K562 (cell line): ENCODE data around the gene NRXN2. TPM values are rescaled to one million over a fixed set of nuclear protein-coding genes. Genes with fewer than 3 reads are reported as not detected.

ENCODE experiments used
- CREB1 ChIP-seq, 2 experiments: sonication (generic) in 1 of 2; formaldehyde crosslinking in 1 of 2; IDR thresholded peaks; 2 replicates each; pipeline versions ENCODE4 v1.6.1 to v1.8.0; 2012 to 2022; ENCODE audit warnings: inconsistent platforms in 1 of 2, mild to moderate bottlenecking in 1 of 2, missing genetic modification reagents in 1 of 2, moderate library complexity in 1 of 2
- EGR1 ChIP-seq: fragments of 450-650 bp; conservative IDR thresholded peaks from 2 replicates; pipeline ENCODE4 v1.6.1; 2017; ENCODE audit warnings: mild to moderate bottlenecking
- ETS2 ChIP-seq: IDR thresholded peaks from 2 replicates; pipeline ENCODE4 v1.6.1; 2016; ENCODE audit warnings: borderline replicate concordance, missing genetic modification characterization, mild to moderate bottlenecking, moderate library complexity, missing compliant biosample characterization; ENCODE audit not compliant: poor library complexity, severe bottlenecking
- HMG20A ChIP-seq: fragments of 450-650 bp; formaldehyde crosslinking; conservative IDR thresholded peaks from 2 replicates; pipeline ENCODE4 v1.4.0; 2020; ENCODE audit warnings: mild to moderate bottlenecking, mixed read lengths
- HNRNPUL1 ChIP-seq: fragments of 200-400 bp; formaldehyde crosslinking; IDR thresholded peaks from 2 replicates; pipeline ENCODE4 v1.6.1; 2017; ENCODE audit warnings: low read length
- MCM2 ChIP-seq: fragments of 450-650 bp; IDR thresholded peaks from 2 replicates; pipeline ENCODE4 v1.6.1; 2017; ENCODE audit warnings: low read depth, mild to moderate bottlenecking
- RFX5 ChIP-seq: IDR thresholded peaks from 2 replicates; pipeline ENCODE4 v1.6.1; 2011; ENCODE audit warnings: low read depth, mild to moderate bottlenecking, improper control_type of control experiment, low read length
- polyA plus RNA-seq, 8 experiments: library from polyadenylated mRNA; depleted of rRNA in 4 of 8; stranded (reverse) in 5 of 8; unstranded in 3 of 8; fragments of >200 nt; fragmentation: Nextera tagmentation in 2 of 8; fragmentation: Illumina TruSeq in 1 of 8; extraction: Ambion mirVana in 2 of 8; extraction: Trizol in 1 of 8; gene quantifications; 2 replicates each; pipeline versions ENCODE4 v1.2.1 to v1.2.3, GENCODE V29; 2011 to 2014; ENCODE audit warnings: inconsistent platforms in 1 of 8, missing spikeins in 1 of 8
- total RNA-seq, 7 experiments: library from RNA; depleted of rRNA in 6 of 7; stranded (reverse); fragments of >200 nt in 6 of 7; fragmentation: Illumina TruSeq in 2 of 7; extraction: Trizol in 2 of 7; gene quantifications; 2 replicates each; pipeline versions ENCODE4 v1.2.1 to v1.2.3, GENCODE V29; 2011 to 2021; ENCODE audit warnings: low replicate concordance in 1 of 7
- TF ChIP-seq, protein P1 (sequence below): IDR thresholded peaks from 2 replicates; pipeline ENCODE4 v1.6.1; 2011; ENCODE audit not compliant: insufficient read length; ENCODE audit errors: extremely low read depth
- TF ChIP-seq, protein P2 (sequence below): sonication (generic); formaldehyde crosslinking; IDR thresholded peaks from 2 replicates; pipeline ENCODE4 v1.8.1; 2022; ENCODE audit warnings: missing genetic modification reagents

The NRXN2 gene
- total and polyA plus RNA-seq, 9 of the 15 experiments (the other 6 are each of a cell fraction or from before 2014, with no cell fraction given), result 0.07 to 0.47 (median 0.15) TPM; not detected in 4

DNA sequence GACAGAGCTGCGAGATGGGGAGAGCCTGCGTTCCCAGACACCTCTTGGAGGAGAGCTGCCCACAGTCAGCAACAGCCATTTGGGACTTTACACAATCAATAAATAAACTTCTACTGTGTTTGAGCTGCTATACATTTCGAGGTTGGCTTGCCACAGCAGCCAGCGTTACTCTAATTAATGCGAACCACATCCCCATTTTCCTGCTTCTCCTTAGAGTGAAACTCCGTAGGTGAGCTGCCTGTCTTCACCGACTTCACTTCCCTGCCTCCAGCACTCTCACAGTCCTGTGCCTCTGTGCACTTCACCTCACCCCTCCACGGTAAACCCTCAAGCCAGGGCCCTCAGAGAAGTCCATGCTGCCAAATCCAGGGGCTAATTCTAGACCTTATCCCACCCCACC, 137.8 kb downstream of the NRXN2 start (continued):
- TF ChIP-seq MCM2 (no peak), CREB1 (IDR thresholded peaks at IDR 0.05) (no peak), CREB1 (CRISPR knock-in tag; IDR thresholded peaks at IDR 0.05) (no peak), HMG20A (CRISPR knock-in tag) (no peak), RFX5 (no peak), ETS2 (tag) (no peak), HNRNPUL1 (no peak), EGR1 (no peak)
- TF ChIP-seq, protein P1, sequence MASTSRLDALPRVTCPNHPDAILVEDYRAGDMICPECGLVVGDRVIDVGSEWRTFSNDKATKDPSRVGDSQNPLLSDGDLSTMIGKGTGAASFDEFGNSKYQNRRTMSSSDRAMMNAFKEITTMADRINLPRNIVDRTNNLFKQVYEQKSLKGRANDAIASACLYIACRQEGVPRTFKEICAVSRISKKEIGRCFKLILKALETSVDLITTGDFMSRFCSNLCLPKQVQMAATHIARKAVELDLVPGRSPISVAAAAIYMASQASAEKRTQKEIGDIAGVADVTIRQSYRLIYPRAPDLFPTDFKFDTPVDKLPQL, result no peak
- TF ChIP-seq, protein P2, sequence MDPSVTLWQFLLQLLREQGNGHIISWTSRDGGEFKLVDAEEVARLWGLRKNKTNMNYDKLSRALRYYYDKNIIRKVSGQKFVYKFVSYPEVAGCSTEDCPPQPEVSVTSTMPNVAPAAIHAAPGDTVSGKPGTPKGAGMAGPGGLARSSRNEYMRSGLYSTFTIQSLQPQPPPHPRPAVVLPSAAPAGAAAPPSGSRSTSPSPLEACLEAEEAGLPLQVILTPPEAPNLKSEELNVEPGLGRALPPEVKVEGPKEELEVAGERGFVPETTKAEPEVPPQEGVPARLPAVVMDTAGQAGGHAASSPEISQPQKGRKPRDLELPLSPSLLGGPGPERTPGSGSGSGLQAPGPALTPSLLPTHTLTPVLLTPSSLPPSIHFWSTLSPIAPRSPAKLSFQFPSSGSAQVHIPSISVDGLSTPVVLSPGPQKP, result no peak
